ENCODE data around the gene CCDC91.

The CCDC91 gene

DNA sequence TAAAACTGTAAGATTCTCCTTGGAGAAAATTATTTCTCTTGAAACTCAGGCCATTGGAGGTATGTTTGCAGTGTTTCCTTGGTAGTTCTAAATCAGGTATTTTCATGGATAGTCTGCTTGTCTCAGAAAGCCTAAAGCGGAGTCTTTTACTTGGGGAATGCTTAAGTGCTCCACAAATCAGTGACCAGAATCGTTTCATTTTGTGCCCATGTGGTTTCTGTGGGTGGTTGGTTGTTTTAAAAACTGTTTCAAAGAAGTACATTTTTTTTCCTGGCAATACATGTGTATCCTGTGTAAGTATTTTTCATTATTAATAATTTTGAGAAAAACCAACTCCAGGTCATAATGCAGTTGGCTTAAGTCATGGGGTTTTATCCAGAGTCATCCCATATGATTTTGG lies 33.6 kb downstream of the CCDC91 start:
- TF ChIP-seq Cebpa-rat (IDR thresholded peaks at IDR 0.05), result no peak
- no peak overlapping the region for H3K4me2 ChIP-seq

DNA sequence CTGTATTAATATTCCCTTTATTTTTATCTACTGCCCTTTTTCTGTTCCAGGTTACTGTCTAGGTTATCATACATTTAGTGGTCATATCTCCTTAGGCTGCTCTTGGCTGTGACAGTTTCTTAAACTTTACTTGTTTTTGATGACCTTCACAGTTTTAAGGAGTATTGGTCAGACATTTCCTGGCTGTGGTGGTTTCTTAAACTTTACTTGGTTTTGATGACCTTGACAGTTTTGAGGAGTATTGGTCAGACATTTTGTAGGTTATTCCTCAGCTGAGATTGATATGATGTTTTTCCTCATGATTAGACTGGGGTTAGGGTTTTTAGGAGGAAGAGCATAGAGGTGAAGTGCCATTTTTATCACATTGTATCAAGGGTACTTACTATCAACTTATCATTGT lies 36.4 kb downstream of the CCDC91 start:
- Histone ChIP-seq H3K27me3 (no peaks in the 10 kb centered on the region), H3K9ac (no peak overlapping the region), H3K36me3 (0 out of 2 replicates have a peak, but pooled peaks cover 7% of the 10 kb centered on the region), H3K4me2 (no peak overlapping the region), H3K9me3 (0 out of 2 replicates have a peak, but pooled peaks cover 9% of the 10 kb centered on the region), H3K4me3 (no peak overlapping the region), H3K4me1 (no peaks in the 10 kb centered on the region; the same call in 1 of the 2 replicates), H4K20me1 (no peaks in the 10 kb centered on the region; the same call in 1 of the 2 replicates), H3K27ac (no peak overlapping the region)
- no peak for TF ChIP-seq Cebpa-rat (IDR thresholded peaks at IDR 0.05)

More for the DNA sequence above, 33.6 kb downstream of the CCDC91 start:
- H3K9ac ChIP-seq, result no peak overlapping the region
- H3K27ac ChIP-seq, result no peak overlapping the region
- no peaks in the 10 kb centered on the region for H3K27me3 ChIP-seq
- H3K4me1 ChIP-seq, result no peaks in the 10 kb centered on the region; the same call in 1 of the 2 replicates
- peaks cover 15% of the 10 kb centered on the region for H3K9me3 ChIP-seq
- H3K36me3 ChIP-seq, result 0 out of 2 replicates have a peak, but pooled peaks cover 7% of the 10 kb centered on the region
- H3K4me3 ChIP-seq, result no peak overlapping the region
- no peaks in the 10 kb centered on the region; the same call in 1 of the 2 replicates for H4K20me1 ChIP-seq

DNA sequence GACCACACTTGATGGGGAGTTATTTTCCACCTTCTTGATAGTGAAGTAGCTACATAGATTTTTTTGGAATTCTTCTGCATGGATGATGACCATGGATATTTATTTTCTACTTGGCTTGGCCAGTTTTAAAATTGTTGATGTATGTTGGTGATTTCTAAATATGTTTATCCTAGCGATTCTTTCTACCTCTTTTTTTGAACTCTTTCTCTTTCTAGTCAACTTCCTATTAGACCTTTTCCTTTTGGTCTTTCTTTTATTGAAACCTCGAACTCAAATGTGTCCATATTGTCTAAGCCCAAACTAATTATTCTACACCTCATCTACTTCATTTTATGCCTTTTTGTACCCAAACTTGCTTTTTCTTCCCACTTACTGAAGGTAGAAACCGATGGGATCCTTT lies 37.0 kb downstream of the CCDC91 start:
- no peaks in the 10 kb centered on the region for H4K20me1 ChIP-seq
- H3K9me3 ChIP-seq, result 0 out of 2 replicates have a peak, but pooled peaks cover 9% of the 10 kb centered on the region
- H3K27me3 ChIP-seq, result no peaks in the 10 kb centered on the region
- H3K27ac ChIP-seq, result no peak overlapping the region
- no peaks in the 10 kb centered on the region; the same call in 1 of the 2 replicates for H3K4me1 ChIP-seq
- H3K4me2 ChIP-seq, result no peak overlapping the region
- 0 out of 2 replicates have a peak, but pooled peaks cover 7% of the 10 kb centered on the region for H3K36me3 ChIP-seq
- TF ChIP-seq Cebpa-rat (IDR thresholded peaks at IDR 0.05), result no peak
- no peak overlapping the region for H3K9ac ChIP-seq
- no peak overlapping the region for H3K4me3 ChIP-seq

DNA sequence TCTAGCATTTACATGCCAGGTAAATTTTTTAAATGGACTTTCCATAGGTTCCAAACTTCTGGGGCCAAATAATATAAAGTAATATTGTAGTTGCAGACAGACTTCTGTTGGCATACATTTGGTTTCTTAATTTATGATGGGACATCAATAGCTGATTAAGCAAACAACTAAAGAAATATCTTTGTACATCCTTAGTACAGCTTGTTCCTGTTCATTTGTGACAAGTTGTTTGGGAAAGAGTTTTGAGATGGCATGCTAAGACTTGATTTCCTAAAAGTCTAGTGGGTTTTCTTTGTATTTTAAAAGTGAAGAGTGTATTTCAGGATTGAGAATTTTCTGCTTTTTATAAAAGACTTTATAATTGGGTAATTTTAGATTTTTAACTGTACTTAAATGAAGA lies 41.0 kb downstream of the CCDC91 start:
- Histone ChIP-seq H3K27me3 (no peaks in the 10 kb centered on the region), H3K27ac (no peak overlapping the region), H3K4me2 (no peak overlapping the region), H3K9ac (no peak overlapping the region), H3K36me3 (no peaks in the 10 kb centered on the region), H3K9me3 (no peaks in the 10 kb centered on the region), H3K4me1 (no peaks in the 10 kb centered on the region), H3K4me3 (no peak overlapping the region), H4K20me1 (no peaks in the 10 kb centered on the region)
- no peak for TF ChIP-seq Cebpa-rat (IDR thresholded peaks at IDR 0.05)

DNA sequence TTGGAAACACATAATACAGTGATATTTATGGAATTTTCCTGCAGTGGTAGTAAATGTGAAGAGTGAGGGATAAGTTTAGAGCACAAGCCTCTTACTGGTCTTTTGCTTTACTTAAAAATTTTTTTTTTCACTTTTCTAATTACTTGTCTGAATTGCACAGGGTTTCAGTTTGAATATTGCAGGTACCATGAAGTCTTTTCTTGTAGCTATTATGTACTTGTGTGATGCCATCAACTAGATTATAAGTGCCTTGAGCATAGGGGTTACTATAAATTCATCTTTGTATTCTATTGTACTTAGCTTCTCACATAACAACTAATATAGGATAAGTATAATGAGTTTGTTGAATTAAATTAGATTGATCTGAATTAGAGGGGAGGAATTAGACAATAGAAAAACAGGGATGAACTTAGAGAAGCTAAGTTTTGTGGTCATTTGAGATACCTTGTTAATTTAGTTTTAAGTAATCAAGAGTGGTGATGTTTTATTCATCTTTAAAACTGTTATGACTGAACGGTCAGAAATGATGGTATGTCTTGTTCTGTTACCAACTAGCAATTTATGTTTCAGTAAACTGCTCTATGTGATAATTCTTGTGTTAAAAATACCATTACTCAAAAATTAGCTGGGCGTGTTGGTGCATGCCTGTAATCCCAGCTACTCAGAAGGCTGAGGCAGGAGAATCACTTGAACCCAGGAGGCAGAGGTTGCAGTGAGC lies 42.1 kb downstream of the CCDC91 start:
- Histone ChIP-seq H3K9me3 (no peaks in the 10 kb centered on the region), H3K36me3 (no peaks in the 10 kb centered on the region), H3K4me1 (no peaks in the 10 kb centered on the region), H4K20me1 (no peaks in the 10 kb centered on the region), H3K27ac (no peak overlapping the region), H3K27me3 (no peaks in the 10 kb centered on the region), H3K4me2 (no peak overlapping the region), H3K9ac (no peak overlapping the region), H3K4me3 (no peak overlapping the region)
- TF ChIP-seq Cebpa-rat (IDR thresholded peaks at IDR 0.05), result no peak

DNA sequence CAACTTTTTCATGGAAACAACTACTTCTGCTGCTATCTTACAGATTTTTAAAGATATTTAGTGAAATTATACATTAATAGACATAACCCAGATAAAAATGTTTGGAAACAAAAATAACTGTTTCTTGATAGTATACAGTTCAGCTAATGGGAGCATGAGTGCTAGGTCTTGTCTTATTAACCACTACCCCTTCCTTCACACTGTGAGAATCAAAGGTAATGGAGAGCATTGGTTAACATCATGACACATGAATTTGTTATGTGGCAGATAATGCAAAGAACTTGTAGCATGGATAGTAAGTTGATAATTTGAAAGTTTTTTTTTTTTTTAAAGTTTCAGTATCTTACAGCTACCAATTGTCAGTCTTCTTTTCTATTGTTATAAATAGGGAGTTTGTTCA lies 44.2 kb downstream of the CCDC91 start:
- H3K4me3 ChIP-seq, result no peak overlapping the region
- no peaks in the 10 kb centered on the region for H3K4me1 ChIP-seq
- H3K9me3 ChIP-seq, result no peaks in the 10 kb centered on the region
- no peaks in the 10 kb centered on the region for H3K36me3 ChIP-seq
- no peaks in the 10 kb centered on the region for H3K27me3 ChIP-seq
- no peaks in the 10 kb centered on the region for H4K20me1 ChIP-seq
- no peak overlapping the region for H3K27ac ChIP-seq
- H3K4me2 ChIP-seq, result no peak overlapping the region
- no peak for TF ChIP-seq Cebpa-rat (IDR thresholded peaks at IDR 0.05)
- H3K9ac ChIP-seq, result no peak overlapping the region

DNA sequence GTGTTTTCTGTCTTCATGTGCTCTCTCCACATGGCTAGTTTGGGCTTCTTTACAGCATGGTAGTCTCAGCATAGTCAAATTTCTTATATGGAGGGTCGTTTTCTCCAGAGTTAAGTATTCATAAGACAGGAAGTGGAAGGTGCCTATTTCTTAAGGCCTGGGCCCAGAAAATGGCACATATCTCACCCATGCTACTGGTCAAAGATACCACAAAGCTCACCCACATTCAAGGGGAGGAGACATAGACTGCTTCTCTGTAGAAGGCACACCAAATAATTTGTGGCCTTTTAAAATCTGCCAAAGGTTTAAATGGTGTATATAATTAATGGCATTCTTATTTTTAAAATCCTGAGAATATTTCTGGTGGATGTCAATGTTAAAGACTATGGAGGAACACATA lies 44.8 kb downstream of the CCDC91 start:
- H4K20me1 ChIP-seq, result no peaks in the 10 kb centered on the region
- H3K27me3 ChIP-seq, result no peaks in the 10 kb centered on the region
- no peak overlapping the region for H3K4me2 ChIP-seq
- TF ChIP-seq Cebpa-rat (IDR thresholded peaks at IDR 0.05), result no peak
- H3K27ac ChIP-seq, result no peak overlapping the region
- no peaks in the 10 kb centered on the region for H3K4me1 ChIP-seq
- no peaks in the 10 kb centered on the region for H3K9me3 ChIP-seq
- no peak overlapping the region for H3K9ac ChIP-seq
- H3K36me3 ChIP-seq, result no peaks in the 10 kb centered on the region
- no peak overlapping the region for H3K4me3 ChIP-seq

DNA sequence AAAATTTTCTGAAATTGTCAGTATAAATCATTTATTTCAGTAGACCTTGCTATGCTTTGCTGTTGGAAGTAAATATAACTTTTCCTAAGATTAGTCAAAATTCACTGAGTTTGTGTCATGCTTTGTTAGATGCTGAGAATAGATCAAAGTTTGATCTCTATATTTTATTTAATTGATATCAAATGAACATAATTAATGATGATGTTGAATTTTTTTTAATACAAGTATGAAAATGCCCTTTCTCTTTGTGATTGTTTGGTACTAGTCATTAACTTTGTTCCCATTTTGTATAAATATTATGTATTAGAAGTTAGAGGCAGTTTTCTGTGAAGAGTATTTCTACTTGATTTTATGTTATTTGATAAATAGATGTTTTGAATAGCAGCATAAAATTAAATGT lies 45.7 kb downstream of the CCDC91 start:
- H3K27ac ChIP-seq, result no peak overlapping the region
- no peak overlapping the region for H3K4me2 ChIP-seq
- no peak for TF ChIP-seq Cebpa-rat (IDR thresholded peaks at IDR 0.05)
- no peaks in the 10 kb centered on the region for H3K36me3 ChIP-seq
- H3K27me3 ChIP-seq, result no peaks in the 10 kb centered on the region
- H3K9me3 ChIP-seq, result no peaks in the 10 kb centered on the region
- no peak overlapping the region for H3K4me3 ChIP-seq
- H4K20me1 ChIP-seq, result no peaks in the 10 kb centered on the region
- no peak overlapping the region for H3K9ac ChIP-seq
- no peaks in the 10 kb centered on the region for H3K4me1 ChIP-seq

DNA sequence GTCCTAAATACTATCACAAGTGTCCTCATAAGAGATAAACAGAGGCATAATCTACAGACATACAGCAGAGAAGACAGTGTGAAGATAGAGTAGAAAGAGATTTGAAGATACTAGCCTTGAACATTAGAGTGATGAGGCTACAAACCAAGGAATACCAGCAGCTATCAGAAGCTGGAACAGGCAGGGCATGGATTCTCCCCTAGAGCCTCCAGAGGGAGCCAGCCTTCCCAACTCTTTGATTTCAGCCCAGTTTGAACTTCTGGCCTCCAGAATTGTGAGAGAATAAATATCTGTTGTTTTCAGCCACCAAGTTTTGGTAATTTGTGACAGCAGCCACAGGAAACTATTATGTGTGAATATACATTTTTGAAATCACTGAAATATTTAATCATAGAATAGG lies 47.2 kb downstream of the CCDC91 start:
- H3K27me3 ChIP-seq, result no peaks in the 10 kb centered on the region
- H3K9ac ChIP-seq, result no peak overlapping the region
- TF ChIP-seq Cebpa-rat (IDR thresholded peaks at IDR 0.05), result no peak

DNA sequence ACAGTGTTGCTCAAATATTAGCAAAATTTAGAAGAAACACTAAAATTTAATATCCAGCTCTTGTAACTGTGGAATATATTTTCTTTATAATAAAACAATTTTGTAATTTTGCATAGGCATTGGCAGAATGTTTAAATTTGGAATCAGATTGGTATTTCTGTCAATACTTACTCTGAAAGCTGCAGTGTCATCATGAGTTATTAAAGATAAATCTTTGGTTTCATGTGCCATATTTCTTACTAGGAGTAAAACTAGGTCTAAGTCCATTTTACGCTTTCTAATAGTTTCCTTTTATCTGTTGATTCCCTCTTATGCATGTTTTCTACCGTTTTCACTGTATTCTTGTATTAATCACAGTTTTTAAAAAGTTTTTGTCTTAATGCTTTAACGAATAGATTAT lies 49.7 kb downstream of the CCDC91 start:
- H4K20me1 ChIP-seq, result no peaks in the 10 kb centered on the region
- TF ChIP-seq Cebpa-rat (IDR thresholded peaks at IDR 0.05), result no peak
- no peaks in the 10 kb centered on the region for H3K4me1 ChIP-seq
- H3K9me3 ChIP-seq, result no peaks in the 10 kb centered on the region
- no peak overlapping the region for H3K9ac ChIP-seq
- H3K4me3 ChIP-seq, result no peak overlapping the region
- H3K4me2 ChIP-seq, result no peak overlapping the region
- H3K27me3 ChIP-seq, result no peaks in the 10 kb centered on the region
- H3K27ac ChIP-seq, result no peak overlapping the region
- no peaks in the 10 kb centered on the region for H3K36me3 ChIP-seq

More for the DNA sequence above, 47.2 kb downstream of the CCDC91 start:
- Histone ChIP-seq H3K4me3 (no peak overlapping the region), H3K9me3 (no peaks in the 10 kb centered on the region), H3K4me2 (no peak overlapping the region), H4K20me1 (no peaks in the 10 kb centered on the region), H3K27ac (no peak overlapping the region), H3K4me1 (no peaks in the 10 kb centered on the region), H3K36me3 (no peaks in the 10 kb centered on the region)
